ENCODE results near the gene MOCOS. TPM values are rescaled to one million over a fixed set of nuclear protein-coding genes. Genes with fewer than 3 reads are reported as not detected.
A peak's percentile ranks its signal among the peaks of the same experiment; 100 is the strongest.

Gene MOCOS
- total RNA-seq, 1 donor = 13.1 TPM

- TF ChIP-seq CTCF (IDR thresholded peaks at IDR 0.05; ENCODE audit: insufficient read depth, low read length) = no peak
- no peak overlapping the region for H3K4me3 ChIP-seq (ENCODE audit: low read depth, low read length)
- DNase-seq (ENCODE audit: low read depth) = no peak
These were observed 68.8 kb downstream of the MOCOS start for GRCh38 chr18:36256094-36256493.

GRCh38 chr18:36262971-36263370 is 75.7 kb downstream of the MOCOS start:
- TF ChIP-seq CTCF (IDR thresholded peaks at IDR 0.05; ENCODE audit: insufficient read depth, low read length) = no peak
- DNase-seq (ENCODE audit: low read depth) = no peak
- H3K4me3 ChIP-seq (ENCODE audit: low read depth, low read length) = no peak overlapping the region

GRCh38 chr18:36264283-36264682 is 77.0 kb downstream of the MOCOS start:
- peak; percentile 12 for DNase-seq (ENCODE audit: low read depth)
- no peak overlapping the region for H3K4me3 ChIP-seq (ENCODE audit: low read depth, low read length)
- TF ChIP-seq CTCF (IDR thresholded peaks at IDR 0.05; ENCODE audit: insufficient read depth, low read length) = no peak

GRCh38 chr18:36265015-36265414 is 77.7 kb downstream of the MOCOS start:
- H3K4me3 ChIP-seq (ENCODE audit: low read depth, low read length) = no peak overlapping the region
- no peak for TF ChIP-seq CTCF (IDR thresholded peaks at IDR 0.05; ENCODE audit: insufficient read depth, low read length)
- DNase-seq (ENCODE audit: low read depth) = peak; percentile 81

GRCh38 chr18:36269157-36269556 is 81.9 kb downstream of the MOCOS start:
- TF ChIP-seq CTCF (IDR thresholded peaks at IDR 0.05; ENCODE audit: insufficient read depth, low read length) = no peak
- DNase-seq (ENCODE audit: low read depth) = no peak
- H3K4me3 ChIP-seq (ENCODE audit: low read depth, low read length) = no peak overlapping the region

- DNase-seq (ENCODE audit: low read depth) = no peak
- TF ChIP-seq CTCF (IDR thresholded peaks at IDR 0.05; ENCODE audit: insufficient read depth, low read length) = no peak
- no peak overlapping the region for H3K4me3 ChIP-seq (ENCODE audit: low read depth, low read length)
These were observed 83.9 kb downstream of the MOCOS start for GRCh38 chr18:36271153-36271552.

GRCh38 chr18:36273347-36273746 is 86.0 kb downstream of the MOCOS start:
- DNase-seq (ENCODE audit: low read depth) = no peak
- no peak for TF ChIP-seq CTCF (IDR thresholded peaks at IDR 0.05; ENCODE audit: insufficient read depth, low read length)
- H3K4me3 ChIP-seq (ENCODE audit: low read depth, low read length) = no peak overlapping the region

Data from fibroblast of the aortic adventitia (primary cell).